ENCODE results near the gene NAPSA.

NAPSA gene

GRCh38 chr19:50365434-50366306 is at the start of gene NAPSA:
Gene NAPSA (minus strand): TSS chr19:50365639. CDS start chr19:50365621, 18 bp downstream.
- no peak for TF ChIP-seq CTCF (IDR thresholded peaks at IDR 0.05; ENCODE audit: unreplicated experiment in 3 of 3)
- no peaks in the 10 kb centered on the region for H3K36me3 Mint-ChIP-seq (ENCODE audit: low read depth)
- H3K27ac Mint-ChIP-seq, result peak within 1 kb of the TSS; percentile 91 to 94 (median 94)
- H3K27me3 Mint-ChIP-seq (ENCODE audit: low read depth), result peaks cover 11% of the 10 kb centered on the region
- H3K4me1 Mint-ChIP-seq, result peaks cover 11% of the 10 kb centered on the region
- H3K4me3 Mint-ChIP-seq, result peak within 1 kb of the TSS; percentile 15 to 54 (median 31)
- H3K9me3 Mint-ChIP-seq, result no peaks in the 10 kb centered on the region

GRCh38 chr19:50413531-50413930 is 48.1 kb upstream of the NAPSA start:
- Mint-ChIP-seq H3K4me3 (no peak overlapping the region), H3K9me3 (no peaks in the 10 kb centered on the region), H3K27me3 (ENCODE audit: low read depth) (peaks cover 3% of the 10 kb centered on the region), H3K36me3 (ENCODE audit: low read depth) (peaks cover 21% of the 10 kb centered on the region), H3K27ac (no peak overlapping the region), H3K4me1 (no peaks in the 10 kb centered on the region)
- no peak for TF ChIP-seq CTCF (IDR thresholded peaks at IDR 0.05; ENCODE audit: unreplicated experiment in 3 of 3)

- TF ChIP-seq CTCF (IDR thresholded peaks at IDR 0.05; ENCODE audit: unreplicated experiment in 3 of 3), result no peak
- no peak overlapping the region for H3K27ac Mint-ChIP-seq
- H3K4me3 Mint-ChIP-seq, result no peak overlapping the region
- H3K9me3 Mint-ChIP-seq, result no peaks in the 10 kb centered on the region
- H3K36me3 Mint-ChIP-seq (ENCODE audit: low read depth), result peaks cover 21% of the 10 kb centered on the region
- no peaks in the 10 kb centered on the region for H3K27me3 Mint-ChIP-seq (ENCODE audit: low read depth)
- H3K4me1 Mint-ChIP-seq, result no peaks in the 10 kb centered on the region
These were observed 47.7 kb upstream of the NAPSA start for GRCh38 chr19:50413096-50413495.

- no peak overlapping the region for H3K27ac Mint-ChIP-seq
- H3K36me3 Mint-ChIP-seq (ENCODE audit: low read depth), result peaks cover 21% of the 10 kb centered on the region
- H3K9me3 Mint-ChIP-seq, result no peaks in the 10 kb centered on the region
These were observed 47.0 kb upstream of the NAPSA start for GRCh38 chr19:50412419-50412818.

GRCh38 chr19:50410109-50410508 is 44.7 kb upstream of the NAPSA start:
- Mint-ChIP-seq H3K4me1 (no peaks in the 10 kb centered on the region), H3K27ac (no peak overlapping the region), H3K9me3 (no peaks in the 10 kb centered on the region), H3K4me3 (no peak overlapping the region), H3K36me3 (ENCODE audit: low read depth) (peaks cover 28% of the 10 kb centered on the region), H3K27me3 (ENCODE audit: low read depth) (no peaks in the 10 kb centered on the region)
- TF ChIP-seq CTCF (IDR thresholded peaks at IDR 0.05; ENCODE audit: unreplicated experiment in 3 of 3), result no peak

More at GRCh38 chr19:50412419-50412818, 47.0 kb upstream of the NAPSA start:
- no peak overlapping the region for H3K4me3 Mint-ChIP-seq
- TF ChIP-seq CTCF (IDR thresholded peaks at IDR 0.05; ENCODE audit: unreplicated experiment in 3 of 3), result no peak
- no peaks in the 10 kb centered on the region for H3K27me3 Mint-ChIP-seq (ENCODE audit: low read depth)
- H3K4me1 Mint-ChIP-seq, result no peaks in the 10 kb centered on the region

GRCh38 chr19:50409347-50409746 is 43.9 kb upstream of the NAPSA start:
- H3K4me1 Mint-ChIP-seq, result no peaks in the 10 kb centered on the region
- H3K27me3 Mint-ChIP-seq (ENCODE audit: low read depth), result no peaks in the 10 kb centered on the region
- H3K4me3 Mint-ChIP-seq, result no peak overlapping the region
- H3K36me3 Mint-ChIP-seq (ENCODE audit: low read depth), result peaks cover 24% of the 10 kb centered on the region
- no peak overlapping the region for H3K27ac Mint-ChIP-seq
- no peak for TF ChIP-seq CTCF (IDR thresholded peaks at IDR 0.05; ENCODE audit: unreplicated experiment in 3 of 3)
- no peaks in the 10 kb centered on the region for H3K9me3 Mint-ChIP-seq
